ENCODE measurements around the gene IMPA2. TPM values are rescaled to one million over a fixed set of nuclear protein-coding genes. Genes with fewer than 3 reads are reported as not detected.

IMPA2 gene
- total and polyA plus RNA-seq, 2 of the 13 experiments (the other 11 are each of a cell fraction or from before 2014, with no cell fraction given) = 37.8 to 71.8 TPM

DNA sequence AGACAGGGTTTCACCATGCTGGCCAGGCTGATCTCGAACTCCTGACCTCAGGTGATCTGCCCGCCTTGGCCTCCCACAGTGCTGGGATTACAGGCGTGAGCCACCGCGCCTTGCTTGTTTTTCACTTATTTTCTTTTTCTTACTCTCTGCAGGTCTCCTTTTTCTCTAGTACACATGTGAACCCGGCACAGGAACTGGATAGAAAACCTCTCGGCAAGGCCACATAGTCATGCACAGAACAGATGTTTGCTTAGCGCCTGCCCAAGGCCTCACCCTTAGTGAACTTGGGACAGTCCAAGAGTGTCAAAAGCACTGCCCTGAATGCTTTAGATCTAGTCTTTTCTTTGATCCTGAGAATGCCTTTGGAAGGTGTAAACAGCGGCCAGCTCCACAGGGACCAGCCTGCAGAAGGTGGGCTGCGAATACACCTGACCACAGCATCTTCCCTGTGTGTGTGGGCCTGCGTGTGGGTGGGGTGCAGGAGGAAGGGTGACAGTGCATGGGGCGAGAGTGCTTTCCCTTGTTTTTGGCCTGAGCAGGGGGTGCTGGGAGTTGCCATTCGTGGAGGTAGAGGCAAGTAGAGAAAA is 27.0 kb downstream of the IMPA2 start (continued):
- TF ChIP-seq HOXA5 (CRISPR knock-in tag; IDR thresholded peaks at IDR 0.05) (0 out of 2 replicates have a peak, but pooled peaks have one; percentile 58), HHEX (CRISPR knock-in tag; IDR thresholded peaks at IDR 0.05) (peak; percentile 95), HCFC1 (IDR thresholded peaks at IDR 0.05; ENCODE audit: low read depth, low read length) (no peak), YEATS4 (CRISPR knock-in tag; IDR thresholded peaks at IDR 0.05; ENCODE audit: borderline replicate concordance) (0 out of 2 replicates have a peak, but pooled peaks have one; percentile 61), ZSCAN25 (CRISPR knock-in tag; IDR thresholded peaks at IDR 0.05) (no peak), ZNF547 (CRISPR knock-in tag; IDR thresholded peaks at IDR 0.05) (0 out of 2 replicates have a peak, but pooled peaks have one; percentile 34), ZKSCAN5 (CRISPR knock-in tag; IDR thresholded peaks at IDR 0.05) (no peak), YEATS2 (CRISPR knock-in tag; IDR thresholded peaks at IDR 0.05; ENCODE audit: borderline replicate concordance) (no peak; the same call in 1 of the 2 replicates), KDM5A (IDR thresholded peaks at IDR 0.05; ENCODE audit: borderline replicate concordance, low read length) (no peak; the same call in 1 of the 2 replicates), MXI1 (IDR thresholded peaks at IDR 0.05; ENCODE audit: borderline replicate concordance, low read depth, low read length) (peak; percentile 59; the same call in 2 of the 3 replicates), SRSF9 (IDR thresholded peaks at IDR 0.05; ENCODE audit: borderline replicate concordance, insufficient read depth, low read depth, low read length, poor library complexity, severe bottlenecking) (no peak), YY1 (IDR thresholded peaks at IDR 0.05; ENCODE audit: insufficient read depth, insufficient replicate concordance, low read depth, low read length) (no peak), ZNF883 (CRISPR knock-in tag; IDR thresholded peaks at IDR 0.05; ENCODE audit: not compliant biosample characterization) (no peak), PAX8 (CRISPR knock-in tag; IDR thresholded peaks at IDR 0.05; ENCODE audit: borderline replicate concordance) (no peak), TSC22D2 (CRISPR knock-in tag; IDR thresholded peaks at IDR 0.05; ENCODE audit: borderline replicate concordance) (0 out of 2 replicates have a peak, but pooled peaks have one; percentile 54), SMAD3 (CRISPR knock-in tag; IDR thresholded peaks at IDR 0.05) (peak; percentile 80), ZNF660 (CRISPR knock-in tag; IDR thresholded peaks at IDR 0.05; ENCODE audit: borderline replicate concordance, low read depth) (no peak), TRIM22 (IDR thresholded peaks at IDR 0.05) (no peak), ZMYM2 (CRISPR knock-in tag; IDR thresholded peaks at IDR 0.05) (peak; percentile 98), ARID3A (IDR thresholded peaks at IDR 0.05; ENCODE audit: low read depth, low read length) (no peak), ZNF552 (CRISPR knock-in tag; IDR thresholded peaks at IDR 0.05; ENCODE audit: borderline replicate concordance) (no peak), ISX (CRISPR knock-in tag; conservative IDR thresholded peaks at IDR 0.05) (no peak), ZNF709 (CRISPR knock-in tag; IDR thresholded peaks at IDR 0.05) (peak; percentile 79; the same call in 1 of the 2 replicates), IRF1 (CRISPR knock-in tag; IDR thresholded peaks at IDR 0.05; ENCODE audit: low read depth) (no peak), ZNF460 (CRISPR knock-in tag; IDR thresholded peaks at IDR 0.05; ENCODE audit: borderline replicate concordance) (peak; percentile 99)
- TF ChIP-seq, protein P1, sequence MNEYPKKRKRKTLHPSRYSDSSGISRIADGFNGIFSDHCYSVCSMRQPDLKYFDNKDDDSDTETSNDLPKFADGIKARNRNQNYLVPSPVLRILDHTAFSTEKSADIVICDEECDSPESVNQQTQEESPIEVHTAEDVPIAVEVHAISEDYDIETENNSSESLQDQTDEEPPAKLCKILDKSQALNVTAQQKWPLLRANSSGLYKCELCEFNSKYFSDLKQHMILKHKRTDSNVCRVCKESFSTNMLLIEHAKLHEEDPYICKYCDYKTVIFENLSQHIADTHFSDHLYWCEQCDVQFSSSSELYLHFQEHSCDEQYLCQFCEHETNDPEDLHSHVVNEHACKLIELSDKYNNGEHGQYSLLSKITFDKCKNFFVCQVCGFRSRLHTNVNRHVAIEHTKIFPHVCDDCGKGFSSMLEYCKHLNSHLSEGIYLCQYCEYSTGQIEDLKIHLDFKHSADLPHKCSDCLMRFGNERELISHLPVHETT (CRISPR knock-in tag; conservative IDR thresholded peaks at IDR 0.05) = 0 out of 2 replicates have a peak, but pooled peaks have one; percentile 31

Data from HepG2 (cell line).